ENCODE measurements around the gene PCBP3. TPM values are rescaled to one million over a fixed set of nuclear protein-coding genes. Genes with fewer than 3 reads are reported as not detected.

PCBP3 gene
- total RNA-seq, 1 donor from 2014 or later = 0.13 TPM

DNA sequence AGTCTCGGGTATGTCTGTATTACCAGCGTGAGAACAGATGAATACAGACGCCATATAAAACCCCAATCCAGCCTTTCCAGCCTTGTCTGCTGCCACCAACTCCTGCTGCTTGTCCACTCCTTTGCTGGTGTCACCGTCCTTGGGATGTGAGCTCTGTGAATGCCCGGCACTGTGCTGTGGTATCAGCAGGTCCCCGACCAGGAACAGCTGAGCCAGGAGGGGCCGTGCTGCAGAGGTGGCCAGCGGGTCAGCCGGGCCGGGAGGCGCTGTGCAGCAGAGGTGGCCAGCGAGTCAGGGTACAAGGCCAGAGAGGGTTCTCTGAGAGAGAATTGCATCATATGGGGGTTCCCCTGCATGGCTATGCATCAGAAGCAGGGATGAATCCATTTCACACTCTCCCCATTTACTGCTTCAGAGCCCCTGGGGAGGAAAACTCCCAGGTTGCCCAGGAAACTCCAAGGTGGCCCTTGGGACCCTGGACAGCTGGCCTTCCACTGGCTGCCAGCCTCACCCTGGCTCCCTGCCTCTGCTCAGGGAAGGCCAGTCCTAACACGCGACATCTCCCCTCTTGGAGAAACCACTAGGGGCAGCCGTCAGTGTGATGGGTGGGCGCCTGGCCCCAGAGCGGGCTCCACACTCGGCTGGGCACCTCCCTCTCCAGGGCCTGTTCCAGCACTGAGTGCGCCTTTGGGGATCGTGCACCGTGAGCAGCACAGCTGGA lies 215.7 kb downstream of the PCBP3 start:
- no peak for DNase-seq (ENCODE audit: low read depth in 2 of 2)

DNA sequence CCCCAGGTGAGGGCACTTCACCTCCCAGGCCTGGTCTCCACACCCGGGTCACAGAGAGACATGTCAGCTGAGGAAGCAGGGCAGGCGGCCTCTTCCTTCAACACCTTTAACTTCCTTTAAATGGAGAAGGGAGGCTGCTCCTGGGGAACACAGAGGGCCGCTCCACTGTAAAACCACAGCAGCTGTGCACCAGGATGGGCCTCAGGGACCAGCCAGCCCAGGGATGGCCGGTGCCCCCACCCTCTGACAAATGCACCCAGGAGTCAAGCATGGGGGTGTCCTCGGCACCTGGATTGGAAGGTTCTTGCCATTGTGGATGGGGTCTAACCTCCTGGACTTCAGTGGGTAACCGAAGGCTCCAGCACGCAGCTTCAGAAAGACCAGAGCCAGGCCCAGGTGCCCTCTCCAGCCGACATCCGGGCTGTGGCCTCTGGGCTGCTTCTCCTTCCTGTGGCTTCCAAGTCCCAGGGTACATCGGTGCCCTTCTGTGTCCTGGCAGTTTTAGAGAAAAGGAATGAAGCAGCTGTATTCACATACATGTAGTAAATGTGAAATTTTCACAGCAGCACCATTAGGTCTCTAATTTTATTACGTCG lies 216.3 kb downstream of the PCBP3 start:
- DNase-seq (ENCODE audit: low read depth in 2 of 2) = no peak

DNA sequence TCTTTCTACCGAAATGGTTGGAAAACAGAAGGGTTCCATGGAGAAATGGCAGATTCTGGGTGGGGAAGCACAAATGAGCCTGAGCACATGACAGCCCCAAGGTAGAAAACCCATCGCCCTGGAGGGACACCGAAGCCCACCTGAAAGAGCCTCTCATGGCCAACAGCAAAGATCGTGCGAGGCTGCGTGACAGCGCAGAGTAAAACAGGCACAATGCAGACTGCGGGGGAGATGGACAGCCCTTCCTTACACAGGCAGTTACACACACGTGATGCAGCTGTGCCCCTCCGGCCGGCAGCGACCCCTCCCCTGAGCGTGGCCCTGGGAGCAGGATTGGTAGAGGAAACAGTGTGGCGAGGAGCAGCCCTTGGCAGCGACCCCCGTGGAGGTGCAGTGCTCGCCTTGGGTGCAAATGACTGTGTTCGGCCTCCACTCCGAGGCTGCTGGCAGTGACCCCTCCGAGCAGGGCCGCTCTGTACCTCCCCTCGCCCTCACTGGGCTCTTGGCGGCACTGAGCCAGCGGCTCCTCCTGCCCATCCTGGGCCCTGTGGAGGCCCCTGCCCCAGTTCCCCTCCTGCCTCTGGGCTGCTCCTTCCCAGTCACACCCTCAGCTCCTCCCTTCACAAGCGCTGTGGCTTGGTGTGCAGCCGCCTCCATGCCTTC lies 217.1 kb downstream of the PCBP3 start:
- no peak for DNase-seq (ENCODE audit: low read depth in 2 of 2)

GRCh38 chr21:45861156-45861870 lies 217.8 kb downstream of the PCBP3 start:
- no peak for DNase-seq (ENCODE audit: low read depth in 2 of 2)

DNA sequence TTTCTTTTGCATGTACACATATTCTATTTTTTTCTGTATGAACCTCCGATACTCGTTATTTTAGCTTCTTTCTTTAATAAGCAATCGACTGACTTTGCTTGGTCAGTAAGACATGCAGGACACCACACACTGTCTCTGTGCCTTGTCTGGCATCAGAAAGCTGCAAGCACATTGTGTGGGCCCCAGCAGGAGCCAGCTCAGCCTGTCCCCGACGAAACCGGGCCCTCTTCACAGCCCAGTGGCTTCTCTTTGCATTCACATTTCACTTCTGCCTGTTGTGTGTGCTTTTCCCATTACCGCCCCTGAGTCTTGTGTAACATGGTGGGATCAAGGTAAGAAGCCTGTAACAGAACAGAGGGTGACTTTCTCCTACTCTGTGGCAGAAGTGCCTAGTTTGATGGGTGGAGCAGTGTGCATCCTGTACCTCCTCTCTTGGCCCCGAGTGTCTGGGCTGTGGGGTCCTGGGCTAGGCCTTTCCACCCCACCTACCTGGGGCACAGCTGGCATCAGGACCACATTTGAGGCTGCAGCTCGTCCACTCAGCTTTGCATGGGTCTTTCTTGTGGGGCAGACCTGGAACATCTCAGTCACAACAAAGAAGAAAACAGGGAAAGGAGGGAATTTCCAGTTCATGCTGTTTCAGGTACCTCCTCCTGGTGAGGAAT lies 219.2 kb downstream of the PCBP3 start:
- no peak for DNase-seq (ENCODE audit: low read depth in 2 of 2)

- no peak for DNase-seq (ENCODE audit: low read depth in 2 of 2)
Measured at GRCh38 chr21:45863267-45863666, 219.7 kb downstream of the PCBP3 start.

DNA sequence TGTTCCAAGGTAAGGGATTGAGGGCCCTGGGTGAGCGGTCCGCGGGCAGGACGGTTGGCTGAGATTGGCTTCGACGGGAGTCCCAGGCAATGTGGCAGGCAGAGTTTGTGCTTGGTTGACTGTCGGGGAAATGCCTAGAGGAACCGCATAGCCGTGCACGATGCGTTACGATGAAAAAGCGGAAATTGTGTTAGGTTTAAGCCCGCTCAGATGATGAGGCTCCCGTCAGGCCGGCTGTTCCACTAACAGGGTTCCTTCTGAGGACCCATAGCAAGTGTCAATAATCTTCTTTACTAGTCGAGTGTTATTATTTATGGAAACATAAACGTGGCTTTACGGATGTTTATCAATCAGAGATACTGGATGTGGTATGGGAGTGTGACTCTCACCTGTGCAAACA lies 220.2 kb downstream of the PCBP3 start:
- DNase-seq (ENCODE audit: low read depth in 2 of 2) = no peak

DNA sequence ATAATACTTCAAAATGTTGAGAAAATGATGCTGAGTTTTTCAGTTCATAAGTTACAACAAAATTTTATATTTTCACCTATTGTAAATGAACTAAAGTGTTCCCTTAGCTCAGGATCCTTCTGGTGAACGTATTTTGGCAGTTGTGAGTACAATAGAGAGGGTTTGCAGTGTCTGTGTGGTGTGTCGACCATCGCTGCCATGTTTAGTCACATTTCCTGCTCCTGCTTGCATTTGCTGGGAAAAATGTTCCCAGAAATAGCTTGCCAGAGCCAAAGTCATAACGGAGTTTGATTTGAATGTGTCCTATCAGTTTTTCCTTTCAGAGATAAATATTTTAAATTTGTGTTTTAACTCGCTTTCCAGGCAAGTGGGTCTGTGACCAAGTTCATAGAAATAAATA lies 220.9 kb downstream of the PCBP3 start:
- DNase-seq (ENCODE audit: low read depth in 2 of 2) = peak in 1 of 2 donors; percentile 44

GRCh38 chr21:45865106-45865835 lies 221.7 kb downstream of the PCBP3 start:
- peak in 1 of 2 donors; percentile 34 for DNase-seq (ENCODE audit: low read depth in 2 of 2)

GRCh38 chr21:45866551-45866950 lies 223.0 kb downstream of the PCBP3 start:
- DNase-seq (ENCODE audit: low read depth in 2 of 2) = no peak

GRCh38 chr21:45867041-45867666 lies 223.6 kb downstream of the PCBP3 start:
- DNase-seq (ENCODE audit: low read depth in 2 of 2) = no peak

GRCh38 chr21:45867671-45868081 lies 224.2 kb downstream of the PCBP3 start:
- DNase-seq (ENCODE audit: low read depth in 2 of 2) = no peak

- DNase-seq (ENCODE audit: low read depth in 2 of 2) = no peak
Measured at GRCh38 chr21:45868086-45868485, 224.6 kb downstream of the PCBP3 start.

DNA sequence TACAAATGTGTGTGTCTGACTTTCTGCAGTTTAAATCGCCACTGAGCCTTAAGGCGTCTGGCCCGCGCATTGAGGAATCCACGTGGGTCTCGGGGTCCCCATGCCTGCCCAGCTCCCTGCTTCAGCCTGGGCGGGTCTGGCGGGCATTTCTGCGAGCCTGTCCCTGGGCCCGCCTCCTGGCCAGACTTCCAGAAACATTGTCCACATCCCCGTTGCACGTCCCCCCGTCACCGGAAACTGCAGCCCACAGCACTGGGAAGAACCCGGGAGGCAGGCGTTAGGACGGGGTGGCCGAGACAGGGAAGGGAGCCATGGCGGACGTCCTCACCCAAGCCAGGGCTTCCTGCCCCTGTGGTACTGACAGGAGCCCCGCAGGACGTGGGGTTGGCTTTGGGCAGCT lies 225.0 kb downstream of the PCBP3 start:
- no peak for DNase-seq (ENCODE audit: low read depth in 2 of 2)

GRCh38 chr21:45869121-45870007 lies 225.8 kb downstream of the PCBP3 start:
- no peak for DNase-seq (ENCODE audit: low read depth in 2 of 2)

DNA sequence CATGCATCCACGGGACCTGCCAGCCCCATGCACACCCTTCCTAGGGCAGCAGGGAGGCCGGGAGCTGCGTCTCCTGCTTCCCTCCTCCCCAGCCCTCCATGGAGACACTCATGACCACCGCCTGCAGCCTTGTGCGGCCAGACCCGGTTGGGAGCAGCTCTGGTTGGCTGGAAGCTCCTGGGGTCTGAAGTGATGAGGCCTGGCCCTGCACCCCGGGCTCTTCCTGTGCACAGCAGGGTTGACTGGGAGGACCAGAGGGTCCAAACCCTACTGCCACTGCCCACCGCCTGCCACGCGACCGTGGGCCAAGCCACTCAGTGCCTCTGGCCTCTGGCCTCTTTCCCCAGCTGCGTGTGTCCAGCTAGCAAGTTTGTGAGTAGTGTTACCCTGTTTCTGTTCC lies 226.9 kb downstream of the PCBP3 start:
- no peak for DNase-seq (ENCODE audit: low read depth in 2 of 2)

GRCh38 chr21:45870851-45871615 lies 227.5 kb downstream of the PCBP3 start:
- DNase-seq (ENCODE audit: low read depth in 2 of 2) = no peak

DNA sequence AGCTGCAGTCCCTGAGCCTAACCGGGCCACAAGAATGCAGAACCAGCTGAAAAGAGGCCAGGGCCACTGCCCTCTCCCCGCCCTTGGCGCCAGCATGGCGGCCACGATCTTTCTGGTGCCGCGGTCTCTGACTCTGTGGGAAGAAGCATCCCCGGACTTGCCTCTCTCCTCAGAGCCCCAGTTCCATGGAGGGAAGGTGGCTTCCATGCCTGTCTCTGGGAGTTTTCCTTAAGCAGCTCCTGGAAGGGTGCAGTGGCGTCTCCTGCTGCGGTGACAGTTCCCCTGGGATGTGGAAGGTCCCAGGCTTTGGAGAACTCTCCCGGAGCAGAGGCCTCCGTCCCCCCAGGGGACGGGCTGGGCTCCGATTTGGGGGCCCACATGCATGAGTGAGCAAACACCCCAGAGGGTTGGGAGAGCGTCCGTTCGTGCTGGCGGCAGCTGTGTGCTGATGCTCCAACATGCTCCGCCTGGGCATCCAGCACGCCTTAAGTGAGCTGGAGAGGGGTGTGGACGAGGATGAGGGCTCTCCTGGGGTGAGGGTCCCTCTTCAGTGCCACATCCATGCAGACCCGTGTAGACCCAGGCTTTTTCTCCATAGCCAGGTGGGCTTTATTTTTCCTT lies 228.2 kb downstream of the PCBP3 start:
- DNase-seq (ENCODE audit: low read depth in 2 of 2) = no peak
